C4-2B (cell line): ENCODE data around the gene EPHB2.

ENCODE experiments used
- ZFX ChIP-seq: fragments of 450-650 bp; IDR thresholded peaks from 2 replicates; pipeline ENCODE4 v1.6.1; 2017
- TF ChIP-seq, protein P1 (sequence below): fragments of 450-650 bp; conservative IDR thresholded peaks from 2 replicates; pipeline ENCODE4 v1.5.1; 2017; ENCODE audit warnings: mild to moderate bottlenecking

DNA sequence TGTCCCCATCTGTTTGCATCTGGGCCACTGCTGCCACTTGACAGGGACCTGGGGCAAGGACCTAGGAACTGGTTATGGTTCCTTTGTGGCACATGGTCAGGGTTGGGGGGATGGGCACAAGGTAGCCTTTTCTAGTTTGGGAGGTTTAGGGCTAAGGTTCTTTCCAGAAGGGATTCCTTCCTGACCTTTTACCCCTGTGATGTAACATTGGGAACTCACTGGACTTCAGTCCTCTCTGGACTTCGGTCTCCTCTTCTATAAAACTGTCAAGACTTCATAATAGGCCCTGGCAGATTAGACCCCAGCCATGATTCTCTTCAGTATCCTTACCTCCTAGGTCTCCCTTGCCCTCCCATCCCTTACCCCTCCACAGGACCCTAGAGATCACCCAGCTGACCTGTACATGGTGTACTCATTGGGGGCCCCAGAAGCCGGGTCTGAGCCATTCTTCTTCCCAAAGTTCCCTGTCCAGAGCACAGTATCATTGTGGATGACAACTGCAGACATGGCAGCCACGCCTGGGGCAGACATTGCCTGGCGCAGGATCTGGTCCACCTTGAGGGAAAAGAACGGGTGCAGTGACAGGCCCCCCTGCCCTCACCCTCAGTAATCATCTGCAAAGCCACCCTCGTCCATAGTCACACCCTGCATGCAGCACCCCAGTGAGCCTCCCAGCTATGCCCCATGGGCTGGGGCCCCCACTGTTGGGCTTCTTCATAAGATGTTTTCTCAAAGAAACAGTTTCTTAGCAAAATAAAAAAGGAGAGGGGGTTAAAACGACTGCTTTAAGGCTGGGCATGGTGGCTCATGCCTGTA lies 249.1 kb downstream of the EPHB2 start:
- TF ChIP-seq, protein P1, sequence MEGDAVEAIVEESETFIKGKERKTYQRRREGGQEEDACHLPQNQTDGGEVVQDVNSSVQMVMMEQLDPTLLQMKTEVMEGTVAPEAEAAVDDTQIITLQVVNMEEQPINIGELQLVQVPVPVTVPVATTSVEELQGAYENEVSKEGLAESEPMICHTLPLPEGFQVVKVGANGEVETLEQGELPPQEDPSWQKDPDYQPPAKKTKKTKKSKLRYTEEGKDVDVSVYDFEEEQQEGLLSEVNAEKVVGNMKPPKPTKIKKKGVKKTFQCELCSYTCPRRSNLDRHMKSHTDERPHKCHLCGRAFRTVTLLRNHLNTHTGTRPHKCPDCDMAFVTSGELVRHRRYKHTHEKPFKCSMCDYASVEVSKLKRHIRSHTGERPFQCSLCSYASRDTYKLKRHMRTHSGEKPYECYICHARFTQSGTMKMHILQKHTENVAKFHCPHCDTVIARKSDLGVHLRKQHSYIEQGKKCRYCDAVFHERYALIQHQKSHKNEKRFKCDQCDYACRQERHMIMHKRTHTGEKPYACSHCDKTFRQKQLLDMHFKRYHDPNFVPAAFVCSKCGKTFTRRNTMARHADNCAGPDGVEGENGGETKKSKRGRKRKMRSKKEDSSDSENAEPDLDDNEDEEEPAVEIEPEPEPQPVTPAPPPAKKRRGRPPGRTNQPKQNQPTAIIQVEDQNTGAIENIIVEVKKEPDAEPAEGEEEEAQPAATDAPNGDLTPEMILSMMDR = no peak
- no peak for TF ChIP-seq ZFX
